RWPE2 (cell line): ENCODE data around the gene APLN.

Experiments
- ATAC-seq: fragments of 200-7000 bp; cut with Tn5 transposase; 3 replicates; pipeline ENCODE4 v1.9.1; 2021; ENCODE audit warnings: low read depth
- DNase-seq: peaks from one replicate; pipeline ENCODE4 v3.0.0-alpha.2; 2020; ENCODE audit warnings: low spot score
- H3K27ac ChIP-seq: fragments of 450-650 bp; 2 replicates; pipeline ENCODE4 v1.5.1; 2017; ENCODE audit warnings: mild to moderate bottlenecking; ENCODE audit not compliant: poor library complexity, severe bottlenecking
- H3K27me3 ChIP-seq: fragments of 250-450 bp; sonication (Bioruptor Pico); 2 replicates; pipeline ENCODE4 v1.5.1; 2021; ENCODE audit warnings: mild to moderate bottlenecking, moderate library complexity; ENCODE audit not compliant: insufficient read depth, poor library complexity, severe bottlenecking
- H3K36me3 ChIP-seq: fragments of 250-450 bp; sonication (Bioruptor Pico); 2 replicates; pipeline ENCODE4 v1.5.1; 2020; ENCODE audit warnings: low read depth, mild to moderate bottlenecking, moderate library complexity
- H3K4me1 ChIP-seq: fragments of 250-450 bp; sonication (Bioruptor Pico); 2 replicates; pipeline ENCODE4 v1.5.1; 2021; ENCODE audit warnings: mild to moderate bottlenecking, moderate library complexity; ENCODE audit not compliant: insufficient read depth, poor library complexity, severe bottlenecking
- H3K4me3 ChIP-seq: fragments of 250-450 bp; sonication (Bioruptor Pico); 2 replicates; pipeline ENCODE4 v1.5.1; 2021; ENCODE audit warnings: mild to moderate bottlenecking, moderate library complexity; ENCODE audit not compliant: severe bottlenecking
- H3K9me3 ChIP-seq: fragments of 250-450 bp; sonication (Bioruptor Pico); 2 replicates; pipeline ENCODE4 v1.5.1; 2021; ENCODE audit warnings: mild to moderate bottlenecking, moderate library complexity; ENCODE audit not compliant: severe bottlenecking
- TF ChIP-seq, protein P1 (sequence below): fragments of 450-650 bp; IDR thresholded peaks from one replicate; pipeline ENCODE4 v1.5.1; 2017; ENCODE audit warnings: mild to moderate bottlenecking, moderate library complexity; ENCODE audit not compliant: poor library complexity, severe bottlenecking

Gene APLN

DNA sequence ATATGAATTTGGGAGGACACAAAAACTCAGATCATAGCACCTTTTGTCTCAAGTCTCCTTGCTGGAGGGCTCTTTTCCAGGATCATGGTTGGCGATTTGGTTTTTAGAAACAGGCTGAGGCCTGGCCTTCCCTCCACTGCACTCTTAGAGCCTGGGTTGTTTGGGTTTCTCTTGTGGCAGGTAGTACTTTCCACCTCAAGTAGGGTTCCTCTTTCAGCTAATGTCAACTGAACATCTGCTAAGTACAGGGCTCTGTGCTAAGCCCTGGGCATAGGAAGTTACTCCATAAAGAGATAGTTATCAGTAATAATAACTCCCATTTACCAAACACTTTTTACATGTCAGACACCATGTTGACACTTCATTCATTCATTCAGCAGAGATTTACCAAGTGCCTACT lies 28.2 kb upstream of the APLN start:
- DNase-seq (no peak), ATAC-seq (no peak)
- no peak overlapping the region for H3K4me3 ChIP-seq
- H3K4me1 ChIP-seq, result peaks cover 6% of the 10 kb centered on the region
- H3K27ac ChIP-seq, result no peak overlapping the region
- H3K9me3 ChIP-seq, result no peaks in the 10 kb centered on the region
- no peaks in the 10 kb centered on the region for H3K27me3 ChIP-seq
- H3K36me3 ChIP-seq, result no peaks in the 10 kb centered on the region
- TF ChIP-seq, protein P1, sequence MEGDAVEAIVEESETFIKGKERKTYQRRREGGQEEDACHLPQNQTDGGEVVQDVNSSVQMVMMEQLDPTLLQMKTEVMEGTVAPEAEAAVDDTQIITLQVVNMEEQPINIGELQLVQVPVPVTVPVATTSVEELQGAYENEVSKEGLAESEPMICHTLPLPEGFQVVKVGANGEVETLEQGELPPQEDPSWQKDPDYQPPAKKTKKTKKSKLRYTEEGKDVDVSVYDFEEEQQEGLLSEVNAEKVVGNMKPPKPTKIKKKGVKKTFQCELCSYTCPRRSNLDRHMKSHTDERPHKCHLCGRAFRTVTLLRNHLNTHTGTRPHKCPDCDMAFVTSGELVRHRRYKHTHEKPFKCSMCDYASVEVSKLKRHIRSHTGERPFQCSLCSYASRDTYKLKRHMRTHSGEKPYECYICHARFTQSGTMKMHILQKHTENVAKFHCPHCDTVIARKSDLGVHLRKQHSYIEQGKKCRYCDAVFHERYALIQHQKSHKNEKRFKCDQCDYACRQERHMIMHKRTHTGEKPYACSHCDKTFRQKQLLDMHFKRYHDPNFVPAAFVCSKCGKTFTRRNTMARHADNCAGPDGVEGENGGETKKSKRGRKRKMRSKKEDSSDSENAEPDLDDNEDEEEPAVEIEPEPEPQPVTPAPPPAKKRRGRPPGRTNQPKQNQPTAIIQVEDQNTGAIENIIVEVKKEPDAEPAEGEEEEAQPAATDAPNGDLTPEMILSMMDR, result no peak

DNA sequence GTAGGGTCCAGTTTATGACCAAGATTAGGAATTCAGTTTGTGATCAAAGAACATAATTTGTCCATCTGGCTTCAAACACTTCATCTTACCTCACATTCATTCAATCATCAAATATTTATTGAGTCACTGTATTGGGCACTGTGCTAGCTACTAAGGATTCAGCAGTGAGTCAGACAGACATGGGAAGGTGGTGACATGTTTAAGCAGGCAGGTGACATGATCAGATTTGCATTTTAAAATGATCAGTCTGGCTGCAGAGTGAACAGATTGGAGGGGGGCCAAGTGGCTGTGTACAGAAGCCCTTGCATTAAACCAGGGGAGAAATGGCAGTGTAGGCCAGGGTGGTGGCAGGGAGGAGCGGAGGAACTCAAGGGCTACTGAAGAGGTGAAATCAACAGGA lies 25.1 kb upstream of the APLN start:
- ATAC-seq (peak; percentile 69), DNase-seq (no peak)
- H3K9me3 ChIP-seq, result no peaks in the 10 kb centered on the region
- TF ChIP-seq, protein P1, result no peak
- H3K4me3 ChIP-seq, result no peak overlapping the region
- H3K4me1 ChIP-seq, result peaks cover 6% of the 10 kb centered on the region
- no peaks in the 10 kb centered on the region for H3K27me3 ChIP-seq
- peak overlapping the region; percentile 29 for H3K27ac ChIP-seq
- no peaks in the 10 kb centered on the region for H3K36me3 ChIP-seq

DNA sequence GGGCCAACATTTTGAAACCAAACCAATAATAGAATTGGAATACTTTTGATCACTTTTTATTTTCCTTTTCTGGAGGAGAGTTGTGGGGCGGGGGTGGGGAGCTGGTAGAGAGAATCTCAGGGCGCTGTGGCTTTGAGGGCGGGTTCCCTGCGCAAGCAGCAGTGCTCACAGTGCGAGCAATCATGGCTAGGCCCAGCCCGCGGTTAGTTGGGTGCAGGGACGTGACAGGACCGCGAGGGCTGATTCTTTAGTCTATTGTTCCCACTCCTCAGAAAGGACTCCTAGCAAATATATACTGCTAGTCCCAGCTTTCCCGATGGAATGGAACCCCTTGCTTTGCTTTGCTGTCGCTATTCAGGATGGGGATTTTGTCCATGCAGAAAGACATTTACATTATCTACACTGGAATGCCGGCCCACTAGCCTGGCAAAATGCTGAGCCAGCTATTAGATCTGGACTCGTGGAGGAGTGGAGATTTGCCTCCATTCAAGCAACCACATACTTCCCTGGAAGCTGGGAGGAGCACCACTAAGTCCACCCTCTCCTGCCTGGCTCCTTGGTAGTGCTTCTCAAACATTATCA lies 23.9 kb upstream of the APLN start:
- H3K4me1 ChIP-seq, result peaks cover 6% of the 10 kb centered on the region
- no peaks in the 10 kb centered on the region for H3K9me3 ChIP-seq
- peak; percentile 28; the same call in 2 of the 3 replicates for ATAC-seq
- H3K36me3 ChIP-seq, result no peaks in the 10 kb centered on the region
- peak overlapping the region; percentile 25 for H3K4me3 ChIP-seq
- DNase-seq, result no peak
- TF ChIP-seq, protein P1, result no peak
- peak overlapping the region; percentile 29 for H3K27ac ChIP-seq
- no peaks in the 10 kb centered on the region for H3K27me3 ChIP-seq

DNA sequence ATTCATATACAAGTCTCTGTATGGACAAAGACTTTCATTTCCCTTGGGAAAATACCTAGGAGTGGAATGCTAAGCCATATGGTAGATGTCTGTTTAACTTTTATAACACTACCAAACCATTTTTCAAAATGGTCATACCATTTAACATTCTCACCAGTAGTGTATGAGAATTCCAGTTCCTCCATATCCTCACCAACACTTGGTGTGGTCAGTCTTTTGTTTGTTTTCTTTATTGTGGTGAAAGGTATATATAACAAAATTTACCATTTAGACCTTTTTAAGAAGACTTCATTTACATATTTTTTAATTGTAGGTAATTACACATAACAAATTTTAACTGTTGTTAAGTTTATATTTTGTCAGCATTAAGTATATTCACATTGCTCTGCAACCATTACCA lies 12.7 kb upstream of the APLN start:
- no peak for ATAC-seq
- H3K4me1 ChIP-seq, result peaks cover 18% of the 10 kb centered on the region
- TF ChIP-seq, protein P1, result no peak
- H3K36me3 ChIP-seq, result no peaks in the 10 kb centered on the region
- H3K9me3 ChIP-seq, result no peaks in the 10 kb centered on the region
- H3K4me3 ChIP-seq, result no peak overlapping the region
- H3K27me3 ChIP-seq, result no peaks in the 10 kb centered on the region
- H3K27ac ChIP-seq, result peak overlapping the region; percentile 86
- DNase-seq, result no peak

DNA sequence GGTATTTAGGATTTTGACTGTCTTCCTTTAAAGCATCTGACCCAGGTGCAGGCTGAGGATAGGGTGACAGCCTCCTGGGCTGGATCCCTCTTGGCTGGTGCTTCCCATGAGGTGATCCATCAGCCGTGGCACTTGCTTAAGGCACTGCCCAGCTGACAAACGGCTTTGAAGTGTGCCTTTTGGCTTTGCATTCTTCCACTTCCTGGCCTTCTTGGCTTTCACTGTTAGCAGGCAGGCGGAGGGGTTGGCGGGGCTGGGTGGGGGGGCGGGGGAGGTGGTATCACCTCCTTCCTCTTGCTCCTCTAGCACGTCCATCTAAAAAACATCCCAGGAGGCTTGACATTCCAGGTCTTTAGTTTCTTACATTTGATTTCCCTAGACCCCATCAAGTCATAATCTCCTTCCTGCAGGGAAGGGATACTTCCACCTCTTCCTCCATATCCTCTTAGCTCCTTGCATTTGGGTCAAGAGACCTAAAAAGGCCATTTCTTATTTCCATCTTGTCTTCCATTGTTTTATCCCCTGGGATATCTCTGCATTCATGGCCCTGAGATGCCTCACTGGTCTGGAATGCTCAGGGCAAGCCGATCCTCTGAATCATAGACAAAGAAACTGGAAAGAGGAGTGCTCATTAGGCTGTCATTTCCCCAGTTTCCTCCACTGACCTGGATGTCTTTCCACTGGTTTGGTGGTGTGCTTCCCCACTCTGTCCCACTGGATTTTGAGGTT lies 11.3 kb upstream of the APLN start:
- DNase-seq (no peak), ATAC-seq (peak; percentile 99)
- Histone ChIP-seq H3K9me3 (no peaks in the 10 kb centered on the region), H3K4me1 (peaks cover 18% of the 10 kb centered on the region), H3K27ac (peak overlapping the region; percentile 86), H3K36me3 (no peaks in the 10 kb centered on the region), H3K27me3 (no peaks in the 10 kb centered on the region), H3K4me3 (no peak overlapping the region)
- TF ChIP-seq, protein P1, result no peak
